NCI-H2227 treated with DMSO at 0.1 percent for 48 hours (cell line): ENCODE data around the gene SNAI1.
A peak's percentile ranks its signal among the peaks of the same experiment; 100 is the strongest.
"Not testable (repeated sequence)": the region's sequence is repeated elsewhere in the genome, so short reads cannot be mapped to it uniquely, and the experiment has no call there.

Experiments
- DNase-seq: peaks from one replicate; lab custom pipeline; 2025; lab: John Stamatoyannopoulos, UW

The SNAI1 gene

DNA sequence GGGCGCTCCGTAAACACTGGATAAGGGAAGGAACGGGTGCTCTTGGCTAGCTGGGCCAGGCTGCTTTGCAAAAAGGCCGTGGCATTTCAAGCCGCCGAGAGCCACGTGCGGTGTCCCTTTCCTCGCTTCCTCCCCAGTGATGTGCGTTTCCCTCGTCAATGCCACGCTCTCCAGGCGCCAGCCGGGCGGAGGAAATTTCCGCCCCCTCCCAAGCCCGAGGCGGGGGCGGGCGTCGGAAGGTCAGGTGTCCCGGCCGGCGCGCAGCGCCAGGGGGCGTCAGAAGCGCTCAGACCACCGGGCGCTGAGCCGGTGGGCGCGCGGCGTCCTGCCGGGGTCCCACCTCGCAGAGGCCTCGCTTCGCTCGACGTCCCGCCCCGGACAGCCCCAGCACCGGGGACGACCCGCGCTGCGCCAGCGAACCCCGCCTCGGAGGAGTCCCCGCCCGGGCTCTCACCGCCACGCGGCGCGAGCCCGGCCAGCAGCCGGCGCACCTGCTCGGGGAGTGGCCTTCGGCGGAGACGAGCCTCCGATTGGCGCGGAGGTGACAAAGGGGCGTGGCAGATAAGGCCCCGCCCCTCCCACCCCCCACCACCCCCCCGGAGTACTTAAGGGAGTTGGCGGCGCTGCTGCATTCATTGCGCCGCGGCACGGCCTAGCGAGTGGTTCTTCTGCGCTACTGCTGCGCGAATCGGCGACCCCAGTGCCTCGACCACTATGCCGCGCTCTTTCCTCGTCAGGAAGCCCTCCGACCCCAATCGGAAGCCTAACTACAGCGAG, at the start of gene SNAI1:
Gene SNAI1, plus strand, starts transcription at position 635 of the 777 bp plus-strand sequence. Its CDS starts 80 bp downstream, at position 715.
- DNase-seq: peak; percentile 86

DNA sequence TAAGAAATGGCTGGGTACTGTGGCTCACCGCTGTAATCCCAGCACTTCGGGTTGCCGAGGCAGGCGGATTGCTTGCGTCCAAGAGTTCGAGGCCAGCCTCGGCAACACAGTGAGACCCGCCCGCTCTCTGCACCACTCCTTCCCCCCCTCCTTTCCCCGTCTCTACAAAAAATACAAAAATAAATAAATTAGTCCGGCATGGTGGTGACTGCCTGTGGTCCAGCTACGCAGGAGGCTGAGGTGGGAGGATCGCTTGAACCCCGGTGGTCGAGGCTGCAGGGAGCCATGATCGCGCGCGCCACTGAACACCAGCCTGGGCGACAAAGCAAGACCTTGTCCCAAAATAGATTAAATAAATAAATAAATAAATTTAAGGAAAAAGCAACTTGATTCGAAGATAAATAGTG, 47.0 kb upstream of the SNAI1 start:
- DNase-seq: no peak

DNA sequence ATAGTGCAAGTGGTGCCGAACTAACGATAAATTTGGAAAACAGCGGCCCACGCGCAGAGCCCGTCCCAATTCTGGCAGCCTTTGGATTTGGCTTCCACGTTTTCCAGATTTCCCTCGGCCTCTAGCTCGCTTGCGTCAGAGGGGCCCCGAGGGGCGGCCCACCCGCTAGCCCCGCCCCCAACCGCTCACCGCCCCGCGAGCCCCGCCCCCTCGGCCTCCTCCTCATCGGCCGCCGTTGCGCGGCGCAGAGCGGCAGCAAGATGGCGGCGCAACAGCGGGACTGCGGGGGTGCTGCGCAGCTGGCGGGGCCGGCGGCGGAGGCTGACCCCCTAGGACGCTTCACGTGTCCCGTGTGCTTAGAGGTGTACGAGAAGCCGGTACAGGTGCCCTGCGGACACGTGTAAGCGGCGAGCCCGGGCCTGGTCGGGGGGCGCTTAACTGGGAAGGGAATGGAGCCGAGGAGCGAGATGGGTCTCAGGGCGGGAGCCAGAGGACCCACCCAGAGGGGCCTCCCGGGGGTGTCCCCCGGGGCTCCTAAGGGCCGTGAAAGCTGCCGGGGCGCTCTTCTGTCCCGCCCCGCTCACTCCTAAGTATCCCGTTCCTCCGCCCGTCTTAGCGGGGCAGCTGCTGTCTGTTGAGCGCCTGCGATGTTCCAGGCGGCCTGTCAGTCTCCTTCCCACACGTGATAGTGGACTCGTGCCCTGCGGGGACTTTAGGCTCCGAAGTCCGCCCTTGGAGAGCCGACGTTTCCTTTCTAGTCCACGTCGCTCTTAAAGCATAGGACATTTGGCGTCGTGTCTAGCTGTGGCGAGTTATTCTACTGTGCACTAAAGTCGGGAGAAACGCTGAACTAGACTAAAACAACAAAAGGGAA, 46.4 kb upstream of the SNAI1 start, which contains the start of gene RNF114:
Gene RNF114, plus strand, starts transcription at position 245 of the 874 bp plus-strand sequence. Its CDS starts 16 bp downstream, at position 261.
- DNase-seq: peak; percentile 89

DNA sequence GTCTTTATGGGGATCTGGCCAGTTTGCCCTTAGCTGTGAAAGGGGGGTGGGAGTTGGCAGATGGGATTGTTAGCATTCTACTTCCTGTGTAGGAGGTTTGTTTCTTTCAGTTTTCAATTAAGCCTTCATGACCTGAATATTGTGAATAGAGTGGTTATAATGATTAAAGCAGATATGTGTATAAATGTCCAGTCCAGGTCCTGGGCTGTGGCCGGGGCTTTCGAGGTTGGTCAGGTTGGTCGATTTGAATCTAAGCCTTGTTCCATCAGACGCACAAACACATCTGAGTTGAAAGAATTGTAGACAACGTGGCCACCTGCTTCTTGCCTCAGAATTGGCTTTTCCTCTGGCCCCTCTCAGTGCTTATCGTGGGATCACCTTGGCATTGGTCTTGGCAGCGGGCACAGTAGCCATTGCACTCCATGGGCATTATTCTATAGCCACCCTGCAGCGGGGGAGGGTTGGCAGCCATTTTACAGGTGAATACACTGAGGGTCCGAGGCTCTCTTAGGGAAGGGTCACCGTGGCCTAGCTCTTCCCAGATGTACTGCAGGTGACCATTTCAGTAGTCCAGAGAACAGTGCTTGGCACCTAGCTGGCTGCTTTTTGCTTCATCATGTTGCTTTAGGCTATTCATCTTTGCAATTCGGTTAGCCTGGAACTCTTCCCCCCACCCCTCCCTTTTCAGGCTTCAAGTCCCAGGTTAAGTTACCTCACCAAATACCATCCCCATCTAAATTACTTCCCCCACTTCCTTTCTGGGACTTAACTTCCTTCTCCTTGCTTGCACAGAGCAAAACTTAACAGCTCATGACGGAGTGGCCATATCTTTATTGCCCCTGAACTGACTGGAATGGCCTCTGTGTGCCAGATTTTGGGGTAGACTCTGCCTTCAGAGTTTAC, 45.5 kb upstream of the SNAI1 start:
- no peak for DNase-seq

DNA sequence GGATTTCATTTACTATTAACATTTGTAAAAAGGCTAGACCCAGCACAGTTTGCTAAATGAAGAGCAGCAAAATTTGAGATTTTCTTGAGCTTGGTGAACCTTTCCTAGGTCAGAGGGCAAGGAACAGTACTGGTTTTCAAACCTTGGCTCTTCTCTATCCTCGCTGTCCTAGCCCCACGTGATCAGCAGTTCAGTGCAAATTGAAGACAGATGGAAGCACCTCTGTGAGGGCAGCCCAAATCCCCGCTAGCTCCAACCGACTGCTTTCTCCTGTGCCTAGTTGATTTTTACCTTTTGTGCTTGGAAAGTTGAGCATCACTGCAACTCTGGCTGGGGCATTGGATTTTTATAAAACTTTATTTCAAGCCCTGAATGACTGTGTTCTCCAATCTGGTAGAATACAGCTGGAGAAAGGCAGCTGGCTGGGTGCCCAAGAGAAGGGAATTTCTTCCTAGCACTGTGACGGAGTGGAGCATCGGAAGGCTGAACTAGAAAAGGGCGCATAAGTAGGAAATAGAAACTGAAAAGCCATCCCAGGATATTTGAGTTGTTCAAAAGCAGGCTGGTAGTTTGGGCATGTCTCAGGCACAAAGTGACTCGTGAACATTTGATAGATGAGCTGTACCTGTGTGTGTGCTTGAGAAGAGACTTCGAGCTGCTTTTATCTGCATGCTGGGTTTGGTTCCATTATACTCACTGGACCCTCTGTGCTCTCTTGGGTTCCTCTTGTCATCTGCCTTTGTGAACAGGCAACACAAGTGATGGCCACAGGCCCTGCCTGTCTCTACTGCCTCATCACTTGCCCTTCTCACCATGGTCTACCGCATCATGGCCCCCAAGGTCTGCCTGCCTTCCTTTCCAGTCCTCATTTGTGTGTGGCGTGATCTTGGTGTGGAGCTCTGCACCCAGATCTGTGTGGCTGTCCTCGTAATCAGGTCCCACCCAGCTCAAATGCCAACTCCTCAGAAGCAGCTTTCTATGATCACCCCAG, 44.3 kb upstream of the SNAI1 start:
- DNase-seq: no peak

DNA sequence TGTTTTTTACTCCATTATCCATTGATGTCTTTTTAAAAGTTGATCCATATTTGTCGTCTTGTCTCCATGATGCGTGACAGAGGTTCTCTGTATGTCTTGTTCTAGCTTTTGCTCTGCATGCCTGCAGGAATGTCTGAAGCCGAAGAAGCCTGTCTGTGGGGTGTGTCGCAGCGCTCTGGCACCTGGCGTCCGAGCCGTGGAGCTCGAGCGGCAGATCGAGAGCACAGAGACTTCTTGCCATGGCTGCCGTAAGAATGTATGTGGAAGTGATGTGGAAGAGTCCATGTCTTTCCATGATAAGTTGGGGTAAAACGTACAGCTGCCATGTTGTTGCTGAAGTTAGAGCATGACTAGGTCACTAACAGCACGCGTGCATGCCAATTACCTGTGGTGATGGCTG, 41.3 kb upstream of the SNAI1 start:
- DNase-seq: no peak

DNA sequence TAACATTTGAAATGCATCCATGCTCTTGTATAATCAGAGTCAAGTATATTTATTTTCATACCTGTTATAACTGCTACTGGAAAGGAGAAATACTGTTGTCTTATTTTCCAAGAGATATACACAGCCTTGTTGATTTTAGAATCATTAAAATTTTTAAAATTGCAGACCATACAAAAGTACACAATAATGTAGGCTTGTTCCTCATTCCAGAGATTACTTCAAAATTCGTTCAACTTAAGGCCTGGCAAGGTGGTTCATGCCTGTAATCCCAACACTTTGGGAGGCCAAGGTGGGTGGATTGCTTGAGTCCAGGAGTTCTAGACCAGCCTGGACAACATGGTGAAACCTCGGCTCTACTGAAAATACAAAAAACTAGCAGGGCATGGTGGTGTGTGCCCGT, 40.5 kb upstream of the SNAI1 start:
- no peak for DNase-seq

DNA sequence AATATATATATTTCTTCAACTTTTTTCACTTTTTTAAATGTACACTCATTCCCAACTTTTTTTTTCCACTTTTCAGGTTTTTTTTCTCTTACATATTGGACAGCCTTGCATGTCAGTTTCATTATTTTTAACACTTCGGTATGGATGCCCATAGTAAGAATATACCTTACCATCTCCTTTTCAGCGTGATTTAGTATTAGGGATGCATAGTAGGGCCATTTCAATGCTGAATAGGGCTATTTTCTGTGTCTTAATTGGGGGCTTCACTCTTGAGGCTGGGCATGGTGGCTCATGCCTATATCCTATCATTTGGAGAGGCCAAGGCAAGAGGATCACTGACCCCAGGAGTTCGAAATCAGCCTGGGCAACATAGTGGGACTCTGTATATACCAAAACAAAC, 39.8 kb upstream of the SNAI1 start:
- no peak for DNase-seq

DNA sequence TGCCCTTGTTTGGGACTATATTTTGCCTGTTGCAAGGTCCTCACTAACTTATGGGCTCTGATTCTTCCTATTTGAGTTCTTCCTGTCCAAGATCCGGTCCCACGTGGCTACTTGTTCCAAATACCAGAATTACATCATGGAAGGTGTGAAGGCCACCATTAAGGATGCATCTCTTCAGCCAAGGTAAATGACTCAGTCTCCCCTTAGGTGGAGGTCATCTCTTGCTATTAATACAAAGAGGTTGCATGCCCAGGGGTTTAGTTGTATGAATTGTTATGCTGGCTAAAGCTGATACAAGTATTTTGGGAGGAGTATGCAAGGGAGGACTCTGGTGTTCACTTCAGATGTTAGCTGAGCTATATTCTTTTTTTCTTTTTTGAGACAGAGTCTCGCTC, 37.5 kb upstream of the SNAI1 start:
- no peak for DNase-seq

DNA sequence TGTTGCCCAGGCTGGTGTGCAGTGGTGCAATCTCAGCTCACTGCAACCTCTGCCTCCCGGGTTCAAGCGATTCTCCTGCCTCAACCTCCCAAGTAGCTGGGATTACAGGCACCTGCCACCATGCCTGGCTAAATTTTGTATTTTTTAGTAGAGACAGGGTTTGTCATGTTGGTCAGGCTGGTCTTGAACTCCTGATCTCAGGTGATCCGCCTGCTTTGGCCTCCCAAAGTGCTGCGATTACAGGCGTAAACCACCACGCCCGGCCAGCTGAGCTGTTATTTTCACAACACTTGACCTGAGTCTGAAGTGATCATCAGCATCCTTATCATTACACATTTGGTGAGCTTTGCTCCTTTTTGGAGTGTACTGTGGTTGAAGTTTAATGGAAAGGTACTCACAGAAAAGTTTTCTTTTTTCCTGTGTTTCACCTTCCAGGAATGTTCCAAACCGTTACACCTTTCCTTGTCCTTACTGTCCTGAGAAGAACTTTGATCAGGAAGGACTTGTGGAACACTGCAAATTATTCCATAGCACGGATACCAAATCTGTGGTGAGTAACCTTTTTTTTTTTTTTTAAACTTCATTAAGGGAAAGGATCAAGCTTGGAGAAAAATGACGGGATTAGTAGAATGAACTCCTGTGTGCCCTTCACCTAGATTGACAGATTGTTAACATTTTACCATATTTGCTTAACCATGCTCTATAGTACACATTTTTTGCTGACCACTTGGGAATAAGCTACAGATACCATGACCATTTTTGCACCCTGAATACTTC, 36.9 kb upstream of the SNAI1 start:
- no peak for DNase-seq

DNA sequence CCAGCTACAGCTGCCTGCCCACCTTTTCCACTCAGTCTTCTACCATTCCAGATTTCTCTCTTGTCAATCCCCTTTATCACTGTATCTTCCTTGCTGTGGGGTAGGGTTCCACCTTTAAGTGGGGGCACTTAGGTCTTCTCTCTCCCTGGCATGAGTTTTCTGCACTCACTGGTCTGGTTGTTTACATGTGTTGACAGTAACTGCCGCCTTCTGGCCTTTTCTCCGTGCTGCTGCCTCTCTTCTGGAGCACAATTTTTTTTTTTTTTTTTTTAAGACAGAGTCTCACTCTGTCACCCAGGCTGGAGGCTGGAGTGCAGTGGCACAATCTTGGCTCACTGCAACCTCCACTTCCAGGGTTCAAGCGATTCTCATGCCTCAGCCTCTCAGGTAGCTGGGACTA, 34.6 kb upstream of the SNAI1 start:
- no peak for DNase-seq

DNA sequence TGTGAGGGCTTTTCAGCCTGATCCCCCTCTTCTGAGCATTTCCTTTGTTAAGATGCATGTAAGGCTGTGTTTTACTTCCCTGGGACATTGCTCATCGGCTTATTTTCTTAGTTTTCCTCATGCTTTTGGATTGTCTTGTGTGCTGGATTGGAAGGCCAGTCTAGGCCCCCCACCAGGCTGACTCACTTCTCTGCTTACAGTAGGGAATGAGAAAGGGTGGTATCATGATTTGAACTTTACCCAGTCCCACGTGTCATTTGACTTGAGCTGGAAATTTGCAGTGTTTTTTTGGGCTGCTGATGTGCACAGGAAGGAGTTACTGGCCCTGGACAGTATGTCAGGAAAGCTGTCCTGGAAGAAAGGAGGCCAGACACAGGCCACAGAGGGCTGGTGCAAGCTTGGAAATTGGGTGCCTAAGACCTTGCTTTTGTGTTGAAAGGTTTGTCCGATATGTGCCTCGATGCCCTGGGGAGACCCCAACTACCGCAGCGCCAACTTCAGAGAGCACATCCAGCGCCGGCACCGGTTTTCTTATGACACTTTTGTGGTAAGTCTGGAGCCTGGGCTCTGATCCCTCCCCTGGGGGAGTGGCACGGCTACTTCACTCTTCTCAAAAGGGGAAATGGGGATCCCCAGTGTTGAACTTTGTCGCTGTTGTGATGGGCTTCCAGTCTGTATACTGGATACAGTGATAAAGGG, 33.8 kb upstream of the SNAI1 start:
- no peak for DNase-seq

DNA sequence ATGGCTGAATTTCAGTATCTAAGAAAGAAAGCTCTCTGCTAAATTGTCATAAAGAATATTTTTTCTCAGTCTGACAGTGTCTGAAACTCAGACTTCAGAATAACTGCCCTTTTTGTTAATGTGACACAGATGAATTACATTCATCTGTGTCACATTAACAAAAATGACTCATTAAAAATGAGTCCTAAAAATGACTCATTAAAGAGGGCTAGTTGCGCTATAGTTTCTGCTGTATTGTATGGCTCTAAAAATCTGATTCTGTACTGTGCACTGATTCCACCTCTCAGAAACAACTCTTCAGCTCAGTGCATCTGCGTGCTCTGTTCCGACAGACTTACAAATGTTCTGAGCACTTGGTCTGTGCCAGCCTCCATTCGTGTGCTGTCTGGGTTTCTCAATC, 31.6 kb upstream of the SNAI1 start:
- no peak for DNase-seq

DNA sequence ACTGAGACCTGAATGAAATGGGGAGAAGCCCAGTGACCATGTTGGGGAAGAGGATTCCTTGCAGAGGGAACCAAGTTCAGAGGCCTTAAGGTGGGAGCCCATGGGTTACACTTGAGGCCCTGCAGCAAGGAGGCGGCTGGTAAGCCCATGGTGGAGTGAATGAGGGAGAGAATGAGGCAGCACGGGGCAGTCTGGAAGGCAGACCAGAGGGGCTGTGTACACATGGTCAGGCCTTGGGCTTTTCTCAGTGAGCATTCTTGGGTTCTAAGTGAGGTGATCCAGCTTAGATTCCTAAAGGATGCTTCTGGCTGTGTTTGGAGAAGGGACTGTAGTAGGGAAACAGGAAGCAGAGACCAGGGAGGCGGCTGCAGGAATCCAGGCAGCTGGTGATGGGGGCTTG, 27.6 kb upstream of the SNAI1 start:
- no peak for DNase-seq

DNA sequence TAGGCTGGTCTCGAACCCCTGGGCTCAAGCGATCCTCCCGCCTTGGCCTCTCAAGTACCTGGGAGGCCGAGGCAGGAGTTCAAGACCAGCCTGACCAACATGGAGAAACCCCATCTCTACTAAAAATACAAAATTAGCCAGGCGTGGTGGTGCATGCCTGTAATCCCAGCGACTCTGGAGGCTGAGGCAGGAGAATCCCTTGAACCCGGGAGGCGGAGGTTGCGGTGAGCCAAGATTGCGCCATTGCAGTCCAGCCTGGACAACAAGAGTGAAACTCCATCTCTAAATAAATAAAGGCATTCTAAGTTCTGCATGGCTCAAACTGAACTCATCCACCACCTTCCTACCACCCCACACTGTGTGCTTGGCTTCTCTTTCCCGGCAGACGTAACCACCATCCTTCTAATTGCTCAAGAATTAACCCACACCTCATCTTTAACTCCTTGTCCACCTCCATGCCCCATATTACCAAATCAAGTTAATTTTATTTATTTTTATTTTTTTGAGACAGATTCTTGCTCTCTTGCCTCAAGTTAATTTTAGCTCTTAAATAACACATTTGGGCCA, 26.9 kb upstream of the SNAI1 start:
- not testable (repeated sequence) for DNase-seq

DNA sequence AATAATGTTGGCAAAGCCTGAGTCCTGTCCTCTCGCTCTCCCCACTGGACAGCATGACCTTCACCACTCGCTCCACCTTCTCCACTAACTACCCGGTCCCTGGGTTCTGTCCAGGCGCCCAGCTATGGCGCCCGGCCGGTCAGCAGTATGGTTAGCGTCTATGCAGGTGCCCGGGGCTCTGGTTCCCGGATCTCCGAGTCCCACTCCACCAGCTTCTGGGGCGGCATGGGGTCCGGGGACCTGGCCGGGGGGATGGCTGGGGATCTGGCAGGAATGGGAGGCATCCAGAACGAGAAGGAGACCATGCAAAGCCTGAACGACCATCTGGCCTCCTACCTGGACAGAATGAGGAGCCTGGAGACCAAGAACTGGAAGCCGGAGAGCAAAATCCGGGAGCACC, 26.1 kb upstream of the SNAI1 start:
- no peak for DNase-seq

DNA sequence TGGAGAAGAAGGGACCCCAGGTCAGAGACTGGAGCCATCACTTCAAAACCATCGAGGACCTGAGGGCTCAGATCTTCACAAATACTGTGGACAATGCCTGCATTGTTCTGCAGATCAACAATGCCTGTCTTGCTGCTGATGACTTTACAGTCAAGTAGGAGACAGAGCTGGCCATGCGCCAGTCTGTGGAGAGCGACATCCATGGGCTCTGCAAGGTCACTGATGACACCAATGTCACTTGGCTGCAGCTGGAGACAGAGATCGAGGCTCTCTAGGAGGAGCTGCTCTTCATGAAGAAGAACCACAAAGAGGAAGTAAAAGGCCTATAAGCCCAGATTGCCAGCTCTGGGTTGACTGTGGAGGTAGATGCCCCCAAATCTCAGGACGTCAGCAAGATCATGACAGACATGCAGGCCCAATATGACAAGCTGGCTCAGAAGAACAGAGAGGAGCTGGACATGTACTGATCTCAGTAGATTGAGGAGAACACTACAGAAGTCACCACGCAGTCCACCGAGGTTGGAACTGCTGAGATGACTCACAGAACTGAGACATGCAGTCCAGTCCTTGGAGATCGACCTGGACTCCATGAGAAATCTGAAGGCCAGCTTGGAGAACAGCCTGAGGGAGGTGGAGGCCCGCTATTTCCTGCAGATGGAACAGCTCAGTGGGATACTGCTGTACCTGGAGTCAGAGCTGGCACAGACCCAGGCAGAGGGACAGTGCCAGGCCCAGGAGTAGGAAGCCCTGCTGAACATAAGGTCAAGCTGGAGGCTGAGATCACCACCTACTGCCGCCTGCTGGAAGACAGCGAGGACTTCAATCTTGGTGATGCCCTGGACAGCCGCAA, 25.5 kb upstream of the SNAI1 start:
- DNase-seq: not testable (repeated sequence)

DNA sequence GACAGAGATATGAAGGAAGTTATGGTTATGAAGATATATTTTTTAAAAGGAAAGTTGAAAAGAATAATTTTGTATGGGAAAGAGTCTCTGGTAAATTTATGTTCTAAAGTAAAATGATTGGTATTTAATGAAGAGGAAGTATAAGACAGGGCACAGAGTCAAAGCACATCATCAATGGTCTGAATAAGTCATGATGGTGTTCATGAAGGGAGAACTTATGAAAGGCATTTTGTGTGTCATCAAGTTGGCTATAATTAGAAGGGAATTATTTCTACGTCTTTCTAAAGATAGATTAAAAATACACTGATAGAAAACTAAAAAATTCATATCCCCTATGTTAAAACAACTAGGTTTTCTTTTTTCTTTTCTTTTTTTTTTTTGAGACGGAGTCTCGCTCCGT, 21.4 kb upstream of the SNAI1 start:
- no peak for DNase-seq
